ENCODE results near the gene VGLL4. TPM values are rescaled to one million over a fixed set of nuclear protein-coding genes. Genes with fewer than 3 reads are reported as not detected.
A peak's percentile ranks its signal among the peaks of the same experiment; 100 is the strongest.

Gene VGLL4
- total RNA-seq, 4 donors from 2014 or later: 79.3 to 144 (median 143) TPM

GRCh38 chr3:11606865-11607440 lies 36.8 kb downstream of the VGLL4 start:
- intact Hi-C loops (cut with DNase I; ENCODE audit: low total_unique reads): no loop called here
- Histone ChIP-seq H3K9me3 (no peaks in the 10 kb centered on the region), H3K4me1 (peaks cover 12 to 28% of the 10 kb centered on the region in 2 donors), H3K4me3 (no peak overlapping the region), H3K36me3 (no peaks in the 10 kb centered on the region), H3K27ac (peak overlapping the region; percentile 71 to 76), H3K27me3 (no peaks in the 10 kb centered on the region)
- DNase-seq: no peak
- TF ChIP-seq POLR2A (IDR thresholded peaks at IDR 0.05) (no peak), CTCF (IDR thresholded peaks at IDR 0.05) (no peak)

GRCh38 chr3:11606090-11606784 lies 37.5 kb downstream of the VGLL4 start:
- Histone ChIP-seq H3K27me3 (no peaks in the 10 kb centered on the region), H3K27ac (peak overlapping the region; percentile 71 to 76), H3K4me3 (no peak overlapping the region), H3K36me3 (no peaks in the 10 kb centered on the region), H3K9me3 (no peaks in the 10 kb centered on the region), H3K4me1 (peaks cover 16 to 30% of the 10 kb centered on the region in 2 donors)
- intact Hi-C loops (cut with DNase I; ENCODE audit: low total_unique reads): no loop called here
- TF ChIP-seq CTCF (IDR thresholded peaks at IDR 0.05) (no peak), POLR2A (IDR thresholded peaks at IDR 0.05) (no peak)
- no peak for DNase-seq

GRCh38 chr3:11605398-11605797 lies 38.3 kb downstream of the VGLL4 start:
- H3K9me3 ChIP-seq: no peaks in the 10 kb centered on the region
- TF ChIP-seq POLR2A (IDR thresholded peaks at IDR 0.05): no peak
- no peak for TF ChIP-seq CTCF (IDR thresholded peaks at IDR 0.05)
- no peaks in the 10 kb centered on the region for H3K36me3 ChIP-seq
- H3K4me1 ChIP-seq: peaks cover 17 to 34% of the 10 kb centered on the region in 2 donors
- DNase-seq: no peak
- peak overlapping the region; percentile 71 to 76 for H3K27ac ChIP-seq
- H3K27me3 ChIP-seq: no peaks in the 10 kb centered on the region
- intact Hi-C loops (cut with DNase I; ENCODE audit: low total_unique reads): no loop called here
- no peak overlapping the region for H3K4me3 ChIP-seq

GRCh38 chr3:11604139-11604892 lies 39.4 kb downstream of the VGLL4 start:
- Histone ChIP-seq H3K9me3 (no peaks in the 10 kb centered on the region), H3K4me1 (peaks cover 26 to 38% of the 10 kb centered on the region in 2 donors), H3K27me3 (no peaks in the 10 kb centered on the region), H3K4me3 (no peak overlapping the region), H3K36me3 (no peaks in the 10 kb centered on the region), H3K27ac (peak overlapping the region; percentile 86 to 94)
- TF ChIP-seq CTCF (IDR thresholded peaks at IDR 0.05): no peak
- no peak for TF ChIP-seq POLR2A (IDR thresholded peaks at IDR 0.05)
- no peak for DNase-seq
- intact Hi-C loops (cut with DNase I; ENCODE audit: low total_unique reads): no loop called here

GRCh38 chr3:11603628-11604027 lies 40.1 kb downstream of the VGLL4 start:
- no peaks in the 10 kb centered on the region for H3K9me3 ChIP-seq
- H3K36me3 ChIP-seq: no peaks in the 10 kb centered on the region
- intact Hi-C loops (cut with DNase I; ENCODE audit: low total_unique reads): no loop called here
- TF ChIP-seq POLR2A (IDR thresholded peaks at IDR 0.05) (no peak), CTCF (IDR thresholded peaks at IDR 0.05) (no peak)
- DNase-seq: peak; percentile 70 to 83
- H3K27ac ChIP-seq: peak overlapping the region; percentile 86 to 94
- H3K27me3 ChIP-seq: no peaks in the 10 kb centered on the region
- H3K4me3 ChIP-seq: no peak overlapping the region
- H3K4me1 ChIP-seq: peaks cover 26 to 38% of the 10 kb centered on the region in 2 donors
